GM18907 (cell line): ENCODE data around the gene DHX34.
A peak's percentile ranks its signal among the peaks of the same experiment; 100 is the strongest.
"Not testable (repeated sequence)": the region's sequence is repeated elsewhere in the genome, so short reads cannot be mapped to it uniquely, and the experiment has no call there.

ENCODE experiments used
- ATAC-seq: cut with Tn5 transposase; IDR thresholded peaks from one replicate; pipeline ENCODE4 v1.9.1; 2021; ENCODE audit warnings: mild to moderate bottlenecking, moderate library complexity; ENCODE audit not compliant: unreplicated experiment

DHX34 gene, protein sequence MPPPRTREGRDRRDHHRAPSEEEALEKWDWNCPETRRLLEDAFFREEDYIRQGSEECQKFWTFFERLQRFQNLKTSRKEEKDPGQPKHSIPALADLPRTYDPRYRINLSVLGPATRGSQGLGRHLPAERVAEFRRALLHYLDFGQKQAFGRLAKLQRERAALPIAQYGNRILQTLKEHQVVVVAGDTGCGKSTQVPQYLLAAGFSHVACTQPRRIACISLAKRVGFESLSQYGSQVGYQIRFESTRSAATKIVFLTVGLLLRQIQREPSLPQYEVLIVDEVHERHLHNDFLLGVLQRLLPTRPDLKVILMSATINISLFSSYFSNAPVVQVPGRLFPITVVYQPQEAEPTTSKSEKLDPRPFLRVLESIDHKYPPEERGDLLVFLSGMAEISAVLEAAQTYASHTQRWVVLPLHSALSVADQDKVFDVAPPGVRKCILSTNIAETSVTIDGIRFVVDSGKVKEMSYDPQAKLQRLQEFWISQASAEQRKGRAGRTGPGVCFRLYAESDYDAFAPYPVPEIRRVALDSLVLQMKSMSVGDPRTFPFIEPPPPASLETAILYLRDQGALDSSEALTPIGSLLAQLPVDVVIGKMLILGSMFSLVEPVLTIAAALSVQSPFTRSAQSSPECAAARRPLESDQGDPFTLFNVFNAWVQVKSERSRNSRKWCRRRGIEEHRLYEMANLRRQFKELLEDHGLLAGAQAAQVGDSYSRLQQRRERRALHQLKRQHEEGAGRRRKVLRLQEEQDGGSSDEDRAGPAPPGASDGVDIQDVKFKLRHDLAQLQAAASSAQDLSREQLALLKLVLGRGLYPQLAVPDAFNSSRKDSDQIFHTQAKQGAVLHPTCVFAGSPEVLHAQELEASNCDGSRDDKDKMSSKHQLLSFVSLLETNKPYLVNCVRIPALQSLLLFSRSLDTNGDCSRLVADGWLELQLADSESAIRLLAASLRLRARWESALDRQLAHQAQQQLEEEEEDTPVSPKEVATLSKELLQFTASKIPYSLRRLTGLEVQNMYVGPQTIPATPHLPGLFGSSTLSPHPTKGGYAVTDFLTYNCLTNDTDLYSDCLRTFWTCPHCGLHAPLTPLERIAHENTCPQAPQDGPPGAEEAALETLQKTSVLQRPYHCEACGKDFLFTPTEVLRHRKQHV

DNA sequence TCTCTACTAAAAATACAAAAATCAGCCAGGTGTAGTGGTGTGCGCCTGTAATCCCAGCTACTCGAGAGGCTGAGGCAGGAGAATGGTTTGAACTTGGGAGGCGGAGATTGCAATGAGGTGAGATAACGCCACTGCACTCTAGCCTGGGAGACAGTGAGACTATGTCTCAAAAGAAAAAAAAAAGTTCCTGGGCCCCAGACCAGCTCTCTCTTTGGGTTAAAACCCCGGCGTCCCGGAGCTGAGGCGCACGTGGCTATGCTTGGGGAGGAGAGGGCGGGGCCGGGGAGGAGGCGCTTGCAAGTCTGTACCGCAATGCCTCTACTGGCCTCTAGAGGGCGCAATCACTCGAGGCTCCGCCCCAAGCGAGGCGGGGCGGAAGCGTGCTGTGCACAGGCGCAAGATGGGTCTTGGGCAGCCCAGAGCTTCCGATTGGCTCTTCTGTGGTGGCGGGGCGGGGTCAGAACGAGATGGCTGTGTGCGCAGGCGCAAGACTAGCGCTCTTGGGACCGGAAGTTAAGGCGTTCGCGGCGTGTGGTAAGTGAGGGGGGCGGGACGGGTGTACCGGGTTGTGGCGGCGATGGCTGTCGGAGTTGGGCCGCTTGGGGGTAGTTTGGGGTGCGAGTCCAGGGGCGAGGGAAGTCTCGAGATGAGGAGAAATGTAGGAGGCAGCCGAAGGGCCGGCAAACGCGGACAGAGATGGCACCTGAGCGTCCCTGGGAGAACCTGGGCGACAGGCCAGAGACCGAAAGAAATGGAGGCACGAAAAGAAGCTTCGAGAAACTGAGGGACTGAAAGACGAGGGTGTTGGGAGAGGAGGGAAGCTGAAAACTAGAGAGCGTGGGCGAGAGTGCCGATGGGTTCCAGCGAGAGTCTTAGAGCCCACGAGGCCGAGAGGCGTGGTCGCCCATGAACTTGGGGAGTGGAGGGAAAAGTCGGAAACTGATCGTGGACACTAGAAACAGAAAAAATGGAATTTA lies at the start of gene DHX34:
DHX34 (plus strand) TSS at position 497 of the 977 bp plus-strand sequence. CDS start 3,716 bp downstream, outside the sequence.
- peak; percentile 90 for ATAC-seq

DNA sequence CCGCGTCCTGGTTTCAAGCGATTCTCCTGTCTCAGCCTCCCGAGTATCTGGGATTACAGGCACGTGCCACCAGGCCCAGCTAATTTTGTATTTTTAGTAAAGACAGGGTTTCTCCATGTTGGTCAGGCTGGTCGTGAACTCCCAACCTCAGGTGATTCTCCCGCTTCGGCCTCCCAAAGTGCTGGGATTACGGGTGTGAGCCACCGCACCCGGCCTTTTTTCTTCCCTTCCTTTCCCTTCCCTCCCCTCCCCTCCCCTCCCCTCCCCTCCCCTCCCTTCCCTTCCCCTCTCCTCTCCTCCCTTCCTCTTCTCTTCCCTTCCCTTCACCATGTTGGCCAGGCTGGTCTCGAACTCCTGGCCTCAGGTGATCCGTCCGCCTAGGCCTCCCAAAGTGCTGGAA lies 48.2 kb upstream of the DHX34 start:
- ATAC-seq, result not testable (repeated sequence)

DNA sequence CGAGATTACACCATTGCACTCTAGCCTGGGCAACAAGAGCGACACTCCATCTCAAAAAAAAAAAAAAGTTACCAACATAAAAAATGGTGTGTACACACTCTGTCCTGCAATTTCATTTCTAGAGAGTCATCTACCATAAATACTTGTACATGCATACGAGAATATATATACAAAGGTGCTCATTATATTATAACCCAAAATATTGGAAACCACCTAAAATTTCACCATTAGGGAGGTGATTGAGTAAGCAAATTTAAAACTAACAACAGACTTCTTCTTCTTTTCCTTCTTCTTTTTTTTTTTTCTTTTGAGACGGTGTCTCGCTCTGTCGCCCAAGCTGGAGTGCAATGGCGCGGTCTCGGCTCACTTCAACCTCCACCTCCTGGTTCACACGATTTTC lies 46.9 kb upstream of the DHX34 start:
- no peak for ATAC-seq

DNA sequence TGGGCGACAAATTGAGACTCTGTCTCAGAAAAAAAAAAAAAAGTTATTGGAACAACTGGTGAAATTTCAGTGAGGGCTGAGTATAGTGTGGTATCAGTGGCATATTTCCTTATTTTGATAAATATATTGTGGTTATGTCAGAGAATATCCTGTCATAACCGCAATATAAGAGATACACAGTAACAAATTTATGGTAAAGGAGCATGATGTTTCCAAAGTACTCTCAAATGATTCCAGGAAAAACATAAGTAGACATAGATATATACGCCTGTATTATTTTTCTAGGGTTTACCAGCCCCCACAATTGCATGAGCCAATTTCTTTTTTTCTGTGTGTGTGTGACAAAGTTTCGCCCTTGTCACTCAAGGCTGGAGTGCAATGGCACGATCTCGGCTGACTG lies 45.1 kb upstream of the DHX34 start:
- ATAC-seq, result no peak

DNA sequence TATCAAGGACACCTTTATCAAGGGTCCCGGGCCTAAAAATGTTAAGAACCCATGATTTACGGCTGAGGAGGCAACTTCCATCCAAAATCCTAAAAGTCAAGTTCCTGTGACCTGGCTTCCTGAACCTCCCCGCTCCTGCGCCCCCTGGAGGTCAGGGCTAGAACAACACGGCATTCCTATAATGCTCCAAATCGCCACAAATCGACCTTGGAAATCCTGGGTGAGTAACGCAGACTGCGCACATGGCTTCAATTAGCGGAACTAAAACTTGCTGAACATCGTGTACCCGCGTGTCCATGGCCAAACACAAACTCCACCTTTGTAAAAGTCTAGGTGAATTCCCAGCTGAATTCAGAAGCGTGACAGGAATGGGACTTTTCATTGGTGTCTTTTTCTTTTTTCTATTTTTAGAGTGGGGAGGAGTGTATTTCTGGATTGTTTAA lies 43.8 kb upstream of the DHX34 start:
- no peak for ATAC-seq

DNA sequence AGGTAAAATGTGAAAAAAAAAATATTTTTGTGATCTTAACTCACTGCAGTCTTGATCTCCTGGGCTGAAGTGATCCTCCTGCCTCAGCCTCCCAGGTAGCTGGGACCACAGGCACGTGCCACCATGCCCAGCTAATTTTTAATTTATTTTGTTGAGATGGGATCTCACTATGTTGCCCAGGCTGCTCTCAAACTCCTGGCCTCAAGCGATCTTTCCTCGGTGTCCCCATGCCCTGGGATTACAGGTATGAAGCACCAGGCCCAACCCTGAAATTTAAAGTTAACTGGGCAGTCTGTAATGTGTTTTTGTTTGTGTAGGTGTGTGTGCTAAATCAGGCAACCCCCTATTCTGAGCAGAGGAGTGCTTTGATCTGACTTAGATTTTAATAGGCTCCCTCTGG lies 42.8 kb upstream of the DHX34 start:
- ATAC-seq, result no peak

DNA sequence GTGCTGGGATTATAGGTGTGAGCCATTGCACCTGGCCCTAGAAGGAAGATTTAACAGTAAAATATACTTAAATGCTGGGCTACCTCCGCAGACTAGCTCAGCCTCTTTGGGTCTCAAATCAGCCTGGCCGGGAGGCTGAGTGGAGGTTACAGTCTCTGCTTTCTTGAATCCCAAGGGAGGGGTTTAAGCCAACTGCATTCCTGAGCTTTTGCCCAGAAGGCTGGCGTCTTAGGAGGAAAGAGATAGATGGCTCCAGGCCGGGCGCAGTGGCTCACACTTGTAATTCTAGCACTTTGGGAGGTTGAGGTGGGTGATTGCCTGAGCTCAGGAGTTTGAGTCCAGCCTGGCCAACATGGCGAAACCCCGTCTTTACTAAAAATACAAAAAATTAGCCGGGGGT lies 40.1 kb upstream of the DHX34 start:
- no peak for ATAC-seq

DNA sequence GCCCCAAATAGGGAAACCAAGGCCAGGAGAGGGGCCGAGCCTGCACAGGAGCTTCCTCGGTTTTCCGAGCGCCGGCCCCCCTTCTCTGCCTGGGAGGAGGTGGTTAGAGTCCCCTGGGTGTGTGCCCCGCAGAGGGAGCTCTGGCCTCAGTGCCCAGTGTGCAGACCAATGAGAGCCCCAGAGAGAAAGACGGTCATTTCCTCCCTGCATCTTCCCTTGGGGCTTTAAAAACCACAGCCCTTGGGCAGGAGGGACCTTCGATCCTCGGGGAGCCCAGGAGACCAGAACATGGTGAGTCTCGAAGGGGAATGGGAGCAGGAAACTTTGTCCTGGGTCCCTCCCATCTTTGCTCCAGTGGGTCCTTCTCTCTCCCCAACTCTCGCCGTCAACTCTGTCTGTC lies 39.5 kb upstream of the DHX34 start, which contains the start of gene C5AR1:
C5AR1 (plus strand) TSS at position 254 of the 400 bp plus-strand sequence; CDS start at position 289, 35 bp downstream.
- ATAC-seq, result no peak

DNA sequence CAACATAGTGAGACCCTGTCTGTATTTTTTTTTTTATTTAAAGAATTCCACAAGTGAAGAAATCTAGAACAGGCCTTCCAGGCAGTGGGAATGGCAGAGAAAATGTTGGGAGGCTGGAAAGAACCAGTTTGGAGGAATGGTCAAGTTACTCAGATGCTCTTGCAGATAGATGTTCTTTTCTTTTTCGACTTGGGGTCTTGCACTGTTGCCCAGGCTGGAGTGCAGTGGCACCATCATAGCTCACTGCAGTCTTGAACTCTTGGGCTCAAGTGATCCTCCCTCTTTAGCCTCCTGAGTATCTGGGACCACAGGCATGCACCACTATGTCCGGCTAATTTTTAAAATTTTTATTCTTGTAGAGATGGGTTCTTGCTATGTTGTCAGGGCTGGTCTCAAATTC lies 38.8 kb upstream of the DHX34 start:
- ATAC-seq, result no peak

DNA sequence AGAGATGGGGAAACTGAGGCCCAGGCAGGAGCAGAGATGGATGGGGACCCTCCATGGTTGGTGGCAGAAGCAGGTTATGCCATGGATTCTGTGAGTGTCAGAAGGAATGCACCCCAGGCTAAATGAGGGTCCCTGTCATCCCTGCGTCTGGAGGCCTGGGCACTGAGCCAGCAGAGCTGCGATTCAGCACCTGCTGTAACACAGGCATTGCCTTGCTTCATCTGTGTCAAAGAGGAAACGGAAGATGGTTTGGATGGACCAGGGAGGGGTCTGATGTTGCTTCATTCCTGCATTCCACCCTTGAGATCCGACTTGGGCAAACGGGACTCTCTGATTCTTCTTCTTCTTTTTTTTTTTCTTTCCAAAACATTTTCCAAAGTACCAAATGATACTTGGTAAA lies 38.3 kb upstream of the DHX34 start:
- no peak for ATAC-seq

DNA sequence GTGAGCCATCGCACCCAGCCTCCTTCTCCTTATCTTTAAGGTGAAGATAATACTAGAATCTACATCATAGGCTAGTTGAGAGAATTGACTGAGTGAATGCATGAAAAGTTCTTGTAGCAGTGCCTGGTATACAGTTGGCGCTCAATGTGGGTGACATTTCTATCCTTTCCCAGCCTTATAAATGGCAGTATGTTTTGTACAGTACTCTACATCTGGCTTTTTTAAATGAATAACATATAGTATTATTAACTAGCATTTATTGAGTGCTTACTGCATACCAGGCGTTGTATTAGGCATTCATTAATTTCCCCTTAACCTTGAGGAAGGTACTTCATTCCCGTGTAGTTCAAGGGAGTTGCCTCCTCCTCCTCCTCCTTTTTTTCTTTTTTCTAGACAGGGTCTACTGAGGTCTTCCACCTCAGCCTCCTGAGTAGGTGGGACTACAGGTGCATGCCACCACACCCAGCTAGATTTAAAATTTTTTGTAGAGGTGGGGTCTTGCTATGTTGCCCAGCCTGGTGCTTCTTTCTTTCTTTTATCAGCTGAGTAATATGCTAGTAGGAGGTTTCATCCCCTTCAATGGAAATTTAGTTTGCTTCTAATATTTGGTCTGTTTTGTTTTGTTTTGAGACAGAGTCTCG lies 36.6 kb upstream of the DHX34 start:
- no peak for ATAC-seq

DNA sequence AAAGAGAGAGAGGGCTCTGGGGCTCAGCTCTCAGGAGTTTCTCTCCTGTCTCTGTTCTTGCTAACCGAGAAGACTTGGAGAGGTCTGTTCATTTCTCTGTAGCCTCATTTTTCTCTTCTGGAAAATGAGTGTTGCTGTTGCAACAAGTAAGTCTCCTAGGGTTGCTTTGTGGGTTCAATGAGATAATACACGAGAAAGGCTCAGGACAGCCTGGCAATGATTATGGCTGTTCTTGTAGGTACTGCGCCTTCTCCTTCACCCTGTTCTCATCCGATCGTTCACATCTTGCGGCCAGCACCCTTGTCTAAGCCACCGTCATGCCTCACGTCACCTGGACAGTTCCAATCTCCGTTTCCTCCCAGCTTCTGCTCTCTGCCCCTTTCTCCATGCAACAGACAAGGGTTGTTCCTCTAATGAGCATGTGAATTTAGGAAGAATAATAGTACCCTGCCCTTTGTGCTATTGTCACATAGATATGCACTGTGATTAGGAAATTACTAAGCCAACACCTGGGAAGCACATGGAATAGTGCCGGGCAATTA lies 35.3 kb upstream of the DHX34 start:
- no peak for ATAC-seq

DNA sequence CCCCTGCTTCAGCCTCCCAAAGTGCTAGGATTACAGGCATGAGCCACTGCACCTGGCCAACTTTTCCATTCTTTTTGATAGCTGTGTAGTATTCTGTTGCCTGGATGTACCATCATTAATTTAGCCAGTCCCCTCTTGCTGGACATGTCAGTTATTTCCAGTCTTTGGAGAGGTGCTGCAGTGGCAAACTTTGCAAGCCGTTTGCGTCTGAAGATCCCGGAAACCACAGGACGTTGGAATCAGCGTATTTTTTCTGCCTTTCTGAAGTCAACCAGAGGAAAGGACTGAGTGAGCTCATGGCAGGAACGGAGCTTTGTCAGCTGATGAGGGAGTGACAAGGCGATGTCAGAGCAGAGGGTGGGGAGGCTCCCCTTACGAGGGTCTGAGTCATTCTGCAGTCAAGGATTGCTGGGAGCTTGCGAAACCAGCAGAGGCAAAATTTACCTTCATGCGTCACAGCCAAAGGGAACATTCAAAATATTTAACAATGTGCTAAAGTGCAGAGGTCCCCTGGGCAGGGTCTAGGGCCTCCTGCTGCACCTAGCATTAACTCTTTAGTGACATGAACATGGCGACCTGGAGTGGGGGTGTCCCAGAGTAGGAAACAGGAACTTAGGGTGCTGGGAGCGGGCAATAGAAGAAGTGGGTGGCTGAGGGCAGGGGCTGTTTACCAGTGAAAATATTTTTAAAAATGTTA lies 33.8 kb upstream of the DHX34 start:
- ATAC-seq, result no peak

DNA sequence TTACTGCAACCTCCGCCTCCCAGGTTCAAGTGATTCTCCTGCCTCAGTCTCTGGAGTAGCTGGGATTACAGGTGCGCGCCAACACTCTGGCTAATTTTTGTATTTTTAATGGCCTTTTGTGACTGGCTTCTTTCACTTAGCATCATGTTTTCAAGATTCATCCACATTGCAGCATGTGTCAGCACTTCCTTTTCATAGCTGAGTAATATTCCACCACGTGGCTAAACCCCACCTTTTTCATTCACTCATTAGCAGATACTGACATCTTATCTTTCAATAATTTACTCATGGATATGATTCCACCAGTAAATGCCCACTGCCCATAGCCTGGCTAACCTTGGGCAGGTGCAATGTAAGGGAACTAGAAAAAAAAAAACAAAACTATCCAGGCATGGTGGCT lies 32.6 kb upstream of the DHX34 start:
- no peak for ATAC-seq

DNA sequence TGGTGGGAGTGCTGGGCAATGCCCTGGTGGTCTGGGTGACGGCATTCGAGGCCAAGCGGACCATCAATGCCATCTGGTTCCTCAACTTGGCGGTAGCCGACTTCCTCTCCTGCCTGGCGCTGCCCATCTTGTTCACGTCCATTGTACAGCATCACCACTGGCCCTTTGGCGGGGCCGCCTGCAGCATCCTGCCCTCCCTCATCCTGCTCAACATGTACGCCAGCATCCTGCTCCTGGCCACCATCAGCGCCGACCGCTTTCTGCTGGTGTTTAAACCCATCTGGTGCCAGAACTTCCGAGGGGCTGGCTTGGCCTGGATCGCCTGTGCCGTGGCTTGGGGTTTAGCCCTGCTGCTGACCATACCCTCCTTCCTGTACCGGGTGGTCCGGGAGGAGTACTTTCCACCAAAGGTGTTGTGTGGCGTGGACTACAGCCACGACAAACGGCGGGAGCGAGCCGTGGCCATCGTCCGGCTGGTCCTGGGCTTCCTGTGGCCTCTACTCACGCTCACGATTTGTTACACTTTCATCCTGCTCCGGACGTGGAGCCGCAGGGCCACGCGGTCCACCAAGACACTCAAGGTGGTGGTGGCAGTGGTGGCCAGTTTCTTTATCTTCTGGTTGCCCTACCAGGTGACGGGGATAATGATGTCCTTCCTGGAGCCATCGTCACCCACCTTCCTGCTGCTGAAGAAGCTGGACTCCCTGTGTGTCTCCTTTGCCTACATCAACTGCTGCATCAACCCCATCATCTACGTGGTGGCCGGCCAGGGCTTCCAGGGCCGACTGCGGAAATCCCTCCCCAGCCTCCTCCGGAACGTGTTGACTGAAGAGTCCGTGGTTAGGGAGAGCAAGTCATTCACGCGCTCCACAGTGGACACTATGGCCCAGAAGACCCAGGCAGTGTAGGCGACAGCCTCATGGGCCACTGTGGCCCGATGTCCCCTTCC lies 28.9 kb upstream of the DHX34 start:
- no peak for ATAC-seq

DNA sequence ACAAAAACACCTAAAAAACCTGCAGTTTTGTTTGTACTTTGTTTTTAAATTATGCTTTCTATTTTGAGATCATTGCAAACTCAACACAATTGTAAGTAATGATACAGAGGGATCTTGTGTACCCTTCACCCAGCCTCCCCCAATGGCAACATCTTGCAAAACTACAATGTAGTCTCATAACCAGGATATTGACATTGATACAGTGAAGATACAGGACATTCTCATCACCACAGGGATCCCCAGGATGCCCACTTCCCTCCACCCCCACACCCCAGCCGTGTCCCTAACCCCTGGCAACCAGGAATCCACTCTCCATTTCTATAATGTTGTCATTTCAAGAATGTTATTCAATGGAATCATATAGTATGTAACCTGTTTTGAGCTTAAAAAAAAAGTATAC lies 27.5 kb upstream of the DHX34 start:
- no peak for ATAC-seq

DNA sequence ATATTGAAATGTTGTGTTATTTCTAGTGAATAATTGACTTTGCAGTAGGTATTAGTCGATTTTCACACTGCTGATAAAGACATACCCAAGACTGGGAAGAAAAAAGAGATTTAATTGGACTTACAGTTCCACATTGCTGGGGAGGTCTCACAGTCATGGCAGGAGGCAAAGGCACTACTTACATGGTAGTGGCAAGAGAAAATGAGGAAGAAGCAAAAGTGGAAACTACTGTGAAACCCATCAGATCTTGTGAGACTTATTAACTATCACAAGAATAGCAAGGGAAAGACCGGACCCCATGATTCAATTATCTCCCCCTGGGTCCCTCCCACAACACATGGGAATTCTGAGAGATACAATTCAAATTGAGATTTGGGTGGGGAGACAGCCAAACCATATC lies 27.1 kb upstream of the DHX34 start:
- ATAC-seq, result no peak

DNA sequence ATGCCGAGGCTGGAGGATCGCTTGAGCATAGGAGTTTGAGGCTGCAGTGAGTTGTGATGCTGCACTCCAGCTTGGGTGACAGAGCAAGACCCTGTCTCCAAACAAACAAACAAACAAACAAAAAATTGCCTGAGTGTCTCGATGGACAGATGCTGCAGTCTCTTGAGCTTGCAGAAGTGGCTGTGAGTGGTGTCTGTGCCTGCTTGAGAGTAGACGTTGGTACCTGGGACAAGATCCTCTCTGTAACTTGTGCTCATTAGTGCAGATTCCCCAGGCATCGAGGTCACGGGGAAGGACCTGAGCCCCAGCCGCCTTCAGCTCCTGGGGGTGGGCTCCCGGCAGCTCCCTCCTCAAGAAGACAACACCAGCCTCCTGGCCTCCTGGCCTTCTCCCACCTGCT lies 25.7 kb upstream of the DHX34 start:
- no peak for ATAC-seq
